Measurements from ENCODE around the gene GRIK1. TPM values are rescaled to one million over a fixed set of nuclear protein-coding genes. Genes with fewer than 3 reads are reported as not detected.

GRIK1 gene
- polyA plus RNA-seq, 6 donors from 2014 or later = not detected

DNA sequence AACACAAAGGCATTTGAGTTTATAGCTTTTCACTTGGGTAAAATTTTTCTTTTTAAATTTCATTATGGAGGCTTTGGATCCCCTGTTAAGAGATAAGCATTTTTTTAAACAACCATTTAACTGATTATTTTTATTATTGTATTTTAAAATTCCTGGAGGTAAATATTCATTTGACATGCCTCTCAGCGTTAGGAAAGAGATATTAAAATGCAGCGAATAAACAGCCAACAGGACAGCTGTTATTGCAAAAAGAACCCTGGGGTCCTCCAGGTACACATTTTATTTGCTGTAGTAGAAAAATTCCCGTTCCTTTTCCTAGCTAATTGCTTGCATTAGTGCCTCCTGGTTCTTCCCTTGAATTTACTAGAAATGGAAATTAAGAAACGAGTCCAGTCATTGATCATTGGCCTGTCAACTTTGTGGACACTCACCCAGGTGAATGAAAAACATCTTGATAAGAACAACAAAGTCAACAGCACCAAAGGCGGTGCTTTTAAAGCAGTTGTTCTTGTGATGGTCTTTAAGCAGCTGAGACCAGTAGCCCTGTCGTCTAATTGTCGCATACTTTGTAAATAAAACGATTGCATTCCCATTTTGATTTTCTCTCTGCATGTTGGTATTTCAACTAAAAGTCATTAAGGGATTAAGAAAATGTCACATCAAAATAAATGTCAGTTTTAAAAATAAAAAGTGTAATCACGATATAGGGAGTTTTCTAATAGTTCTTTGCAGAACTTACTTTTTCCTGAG, 282.4 kb downstream of the GRIK1 start:
- Mint-ChIP-seq H3K36me3 (no peaks in the 10 kb centered on the region), H3K9me3 (peaks cover 0 to 4% (median 0%) of the 10 kb centered on the region in 7 donors), H3K27ac (no peak overlapping the region), H3K27me3 (peaks cover 7 to 12% (median 10%) of the 10 kb centered on the region in 3 donors), H3K4me1 (peaks cover 0 to 7% (median 0%) of the 10 kb centered on the region in 3 donors), H3K4me3 (no peak overlapping the region)
- no peak for DNase-seq
- no peak for ATAC-seq (ENCODE audit: low read depth in 2 of 2)

DNA sequence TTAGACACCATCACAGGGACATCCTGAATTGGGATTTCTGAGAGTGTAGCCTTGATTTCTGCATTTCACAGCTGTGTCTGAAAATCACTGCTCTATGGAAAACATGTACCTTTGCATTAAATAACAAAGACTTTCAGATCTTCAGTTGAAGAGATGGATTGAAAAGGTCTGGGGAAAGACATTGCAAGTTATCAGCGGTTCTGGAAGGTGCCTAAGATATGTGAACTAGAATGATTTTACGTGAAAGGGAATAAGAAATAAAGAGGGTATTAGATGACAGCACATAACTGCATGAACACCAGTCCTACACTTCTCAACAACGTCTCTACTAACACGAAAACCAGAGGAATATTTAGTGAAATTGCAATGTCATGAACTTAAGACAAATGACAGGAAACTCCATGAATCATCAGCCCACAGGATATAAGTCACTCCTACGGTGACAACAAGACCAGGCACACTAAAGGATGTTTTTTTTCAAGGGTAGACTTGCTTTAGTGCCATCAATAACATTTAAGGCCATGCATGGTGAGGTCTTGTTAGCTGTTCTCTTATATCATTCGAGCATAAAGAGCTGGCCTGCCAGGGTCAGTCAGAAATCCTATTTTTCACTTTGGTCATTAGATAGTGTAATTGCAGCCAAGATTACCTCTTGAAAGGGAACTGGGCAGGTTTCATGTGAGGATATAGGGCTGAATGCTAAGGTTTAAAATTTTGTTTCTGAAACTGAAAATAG, 283.1 kb downstream of the GRIK1 start:
- H3K9me3 Mint-ChIP-seq = peaks cover 0 to 4% (median 0%) of the 10 kb centered on the region in 7 donors

DNA sequence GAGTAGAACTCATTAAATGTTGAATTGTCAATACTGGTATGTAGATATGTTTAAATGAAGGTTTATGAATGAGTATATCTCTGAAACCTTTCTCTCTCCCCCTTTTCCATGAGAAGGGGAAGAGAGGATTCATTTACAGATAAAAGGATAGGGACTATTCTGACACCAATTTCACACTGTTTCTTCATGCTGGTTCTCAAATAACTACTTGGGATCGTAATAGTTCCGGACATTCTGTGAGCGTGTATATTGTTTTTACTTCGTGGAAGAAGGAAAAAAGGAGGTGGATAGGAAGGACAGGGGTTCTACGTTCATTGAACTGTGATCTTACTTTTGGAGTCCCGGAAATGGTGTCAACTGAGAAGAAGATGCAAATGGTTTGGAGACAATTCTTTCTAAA, 284.2 kb downstream of the GRIK1 start:
- no peak for ATAC-seq (ENCODE audit: low read depth in 2 of 2)
- no peaks in the 10 kb centered on the region for H3K36me3 Mint-ChIP-seq

More for the DNA sequence above, 283.1 kb downstream of the GRIK1 start:
- Mint-ChIP-seq H3K27me3 (peaks cover 4 to 7% (median 6%) of the 10 kb centered on the region in 3 donors), H3K4me3 (no peak overlapping the region), H3K4me1 (peaks cover 0 to 7% (median 0%) of the 10 kb centered on the region in 3 donors), H3K36me3 (no peaks in the 10 kb centered on the region), H3K27ac (no peak overlapping the region)
- ATAC-seq (ENCODE audit: low read depth in 2 of 2) = no peak
- no peak for DNase-seq

DNA sequence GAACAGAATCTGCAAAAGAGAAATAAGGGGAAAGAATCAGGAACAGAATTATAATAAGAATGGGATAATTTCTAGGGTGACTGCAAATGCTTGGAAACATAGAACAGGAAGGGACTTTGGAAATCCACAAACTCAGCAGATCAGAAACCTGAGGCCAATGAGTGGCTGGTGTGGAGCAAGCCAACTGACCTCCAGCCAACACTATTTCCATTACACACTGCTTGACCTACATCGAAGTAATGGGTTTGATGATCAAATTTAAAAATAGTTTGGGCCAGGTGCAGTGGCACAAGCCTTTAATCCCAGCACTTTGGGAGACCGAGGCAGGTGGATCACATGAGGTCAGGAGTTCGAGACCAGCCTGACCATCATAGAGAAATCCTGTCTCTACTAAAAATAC, 284.9 kb downstream of the GRIK1 start:
- peaks cover 0 to 7% (median 0%) of the 10 kb centered on the region in 3 donors for H3K4me1 Mint-ChIP-seq
- no peak overlapping the region for H3K27ac Mint-ChIP-seq
- no peak for DNase-seq
- H3K27me3 Mint-ChIP-seq = no peaks in the 10 kb centered on the region
- no peak overlapping the region for H3K4me3 Mint-ChIP-seq
- no peaks in the 10 kb centered on the region for H3K36me3 Mint-ChIP-seq
- H3K9me3 Mint-ChIP-seq = peaks cover 0 to 4% (median 0%) of the 10 kb centered on the region in 7 donors
- ATAC-seq (ENCODE audit: low read depth in 2 of 2) = no peak

More for the DNA sequence above, 284.2 kb downstream of the GRIK1 start:
- Mint-ChIP-seq H3K27me3 (no peaks in the 10 kb centered on the region), H3K4me1 (peaks cover 0 to 7% (median 0%) of the 10 kb centered on the region in 3 donors), H3K9me3 (peaks cover 0 to 4% (median 0%) of the 10 kb centered on the region in 7 donors), H3K4me3 (no peak overlapping the region), H3K27ac (no peak overlapping the region)
- DNase-seq = no peak

DNA sequence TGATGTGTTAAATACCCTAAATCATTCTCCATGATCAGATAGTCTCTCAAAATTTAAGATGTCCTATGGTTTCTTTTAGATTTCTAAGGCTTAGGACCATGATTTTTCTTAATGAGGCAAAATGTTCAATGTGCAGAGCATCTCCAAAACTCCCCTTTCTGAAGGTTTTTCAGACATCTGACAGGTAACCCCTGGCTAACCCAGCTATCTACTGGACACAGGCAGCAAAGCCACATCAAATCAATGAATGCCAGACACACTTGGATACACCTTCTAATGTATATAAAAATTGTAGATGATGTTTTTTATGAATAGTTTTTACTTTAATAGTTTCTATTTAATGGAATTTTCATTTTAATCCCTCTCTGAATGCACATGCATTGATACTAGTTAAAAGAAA, 285.6 kb downstream of the GRIK1 start:
- H3K36me3 Mint-ChIP-seq = no peaks in the 10 kb centered on the region
- H3K4me1 Mint-ChIP-seq = peaks cover 0 to 7% (median 0%) of the 10 kb centered on the region in 3 donors
- no peak overlapping the region for H3K4me3 Mint-ChIP-seq
- no peak overlapping the region for H3K27ac Mint-ChIP-seq
- no peak for ATAC-seq (ENCODE audit: low read depth in 2 of 2)
- no peaks in the 10 kb centered on the region for H3K27me3 Mint-ChIP-seq
- DNase-seq = no peak
- H3K9me3 Mint-ChIP-seq = peaks cover 0 to 4% (median 0%) of the 10 kb centered on the region in 7 donors

DNA sequence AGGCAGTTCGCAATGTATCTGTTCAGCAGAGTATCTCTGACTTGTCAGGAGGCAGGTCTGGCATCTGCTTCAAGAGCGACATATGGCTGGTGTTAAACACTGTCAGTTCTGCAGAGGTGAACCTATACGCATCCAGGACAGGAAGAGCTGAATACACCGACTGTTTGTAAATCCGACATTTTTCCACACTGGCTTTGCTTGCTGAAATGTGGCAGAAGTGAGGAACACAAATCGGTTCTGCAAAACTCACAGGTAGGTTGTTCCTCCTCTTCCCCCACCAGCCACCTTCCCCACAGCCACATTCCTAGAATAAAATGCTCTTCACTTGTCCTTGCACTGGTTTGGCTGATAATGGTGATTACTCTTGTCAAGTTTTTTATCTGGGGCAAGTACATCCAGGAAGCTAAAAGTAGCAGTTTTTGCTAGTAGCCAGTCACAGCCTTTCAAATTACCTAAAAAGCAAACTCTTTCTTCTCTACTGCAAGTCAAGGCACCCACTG, 289.2 kb downstream of the GRIK1 start:
- ATAC-seq (ENCODE audit: low read depth in 2 of 2) (no peak), DNase-seq (no peak)
- no peaks in the 10 kb centered on the region for H3K36me3 Mint-ChIP-seq
- H3K4me1 Mint-ChIP-seq = no peaks in the 10 kb centered on the region
- peak overlapping the region in 1 of 8 donors; percentile 1 for H3K4me3 Mint-ChIP-seq
- peaks cover 0 to 4% (median 0%) of the 10 kb centered on the region in 7 donors for H3K9me3 Mint-ChIP-seq
- no peak overlapping the region for H3K27ac Mint-ChIP-seq
- no peaks in the 10 kb centered on the region for H3K27me3 Mint-ChIP-seq

DNA sequence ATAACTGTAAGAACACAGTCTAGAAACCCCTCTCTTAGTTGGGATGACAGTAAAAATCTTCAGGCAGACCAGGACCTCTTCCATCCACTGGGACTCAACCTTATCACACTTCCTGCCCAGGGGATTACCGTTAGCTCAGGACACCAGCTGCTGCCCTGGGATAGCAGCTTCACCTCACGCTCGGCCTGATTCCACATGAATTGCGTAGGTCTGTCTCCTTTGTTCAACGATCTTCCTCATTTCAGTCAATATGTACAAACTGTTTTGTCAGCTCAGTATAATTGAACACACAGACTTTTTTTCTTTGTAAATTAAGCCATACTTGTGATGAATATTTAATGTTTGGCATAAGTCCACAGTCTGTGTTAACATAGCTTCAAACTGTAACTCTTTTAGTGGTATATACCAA, 290.4 kb downstream of the GRIK1 start:
- no peaks in the 10 kb centered on the region for H3K36me3 Mint-ChIP-seq
- H3K27ac Mint-ChIP-seq = no peak overlapping the region
- peaks cover 0 to under 1% (median 0%) of the 10 kb centered on the region in 7 donors for H3K9me3 Mint-ChIP-seq
- H3K27me3 Mint-ChIP-seq = no peaks in the 10 kb centered on the region
- no peaks in the 10 kb centered on the region for H3K4me1 Mint-ChIP-seq
- no peak for ATAC-seq (ENCODE audit: low read depth in 2 of 2)
- no peak for DNase-seq
- H3K4me3 Mint-ChIP-seq = no peak overlapping the region

DNA sequence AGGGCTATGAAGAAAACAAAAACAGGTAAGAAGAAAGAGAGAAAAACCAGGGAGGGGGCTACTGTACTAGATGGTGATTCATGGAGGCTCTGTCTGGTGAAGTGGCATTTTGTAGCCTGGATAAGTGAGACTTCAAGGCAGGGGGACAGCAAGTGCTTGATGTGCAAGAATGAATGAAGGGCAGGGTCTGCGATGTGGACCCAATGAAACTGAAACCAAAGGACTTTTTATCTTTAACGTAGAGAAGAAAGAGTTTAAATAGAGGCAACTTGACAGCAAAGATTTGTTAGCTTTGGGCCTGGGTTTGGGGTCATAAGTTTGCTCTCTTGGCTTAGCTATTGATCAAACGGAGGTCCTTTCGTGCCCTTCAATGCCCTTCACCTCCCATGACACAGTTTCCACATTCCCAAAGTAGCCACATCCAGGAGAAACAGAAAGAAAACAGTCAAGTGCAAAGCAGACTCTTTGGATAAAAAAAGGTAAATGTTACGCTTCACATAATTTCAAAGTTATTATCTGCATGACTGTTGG, 291.0 kb downstream of the GRIK1 start:
- H3K36me3 Mint-ChIP-seq = no peaks in the 10 kb centered on the region
- DNase-seq (no peak), ATAC-seq (ENCODE audit: low read depth in 2 of 2) (no peak)
- no peaks in the 10 kb centered on the region for H3K4me1 Mint-ChIP-seq
- no peaks in the 10 kb centered on the region for H3K27me3 Mint-ChIP-seq
- no peaks in the 10 kb centered on the region for H3K9me3 Mint-ChIP-seq
- H3K27ac Mint-ChIP-seq = no peak overlapping the region
- H3K4me3 Mint-ChIP-seq = no peak overlapping the region

DNA sequence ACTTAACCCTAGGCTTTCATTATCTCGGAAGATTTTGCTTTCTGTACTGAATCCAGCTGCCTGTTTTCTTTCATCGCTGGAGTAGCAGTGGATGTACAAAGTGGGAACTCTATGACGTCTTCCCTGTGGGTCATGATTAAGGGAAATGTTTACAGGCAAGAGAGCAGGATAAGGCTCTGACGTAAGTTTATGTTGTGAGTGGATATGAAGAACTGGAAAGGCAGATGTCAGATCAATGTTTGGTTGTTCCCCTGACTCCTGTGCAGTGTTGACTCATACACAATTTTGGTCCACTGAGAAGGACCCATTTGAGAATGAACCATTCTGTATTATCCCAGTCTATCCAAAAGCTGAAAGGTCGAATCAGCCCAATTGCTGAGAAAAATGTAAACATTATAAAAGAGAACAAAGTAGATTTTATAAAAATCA, 292.4 kb downstream of the GRIK1 start:
- Mint-ChIP-seq H3K36me3 (no peaks in the 10 kb centered on the region), H3K9me3 (no peaks in the 10 kb centered on the region), H3K27ac (no peak overlapping the region), H3K27me3 (no peaks in the 10 kb centered on the region), H3K4me3 (no peak overlapping the region), H3K4me1 (no peaks in the 10 kb centered on the region)
- ATAC-seq (ENCODE audit: low read depth in 2 of 2) = no peak
- DNase-seq = no peak

DNA sequence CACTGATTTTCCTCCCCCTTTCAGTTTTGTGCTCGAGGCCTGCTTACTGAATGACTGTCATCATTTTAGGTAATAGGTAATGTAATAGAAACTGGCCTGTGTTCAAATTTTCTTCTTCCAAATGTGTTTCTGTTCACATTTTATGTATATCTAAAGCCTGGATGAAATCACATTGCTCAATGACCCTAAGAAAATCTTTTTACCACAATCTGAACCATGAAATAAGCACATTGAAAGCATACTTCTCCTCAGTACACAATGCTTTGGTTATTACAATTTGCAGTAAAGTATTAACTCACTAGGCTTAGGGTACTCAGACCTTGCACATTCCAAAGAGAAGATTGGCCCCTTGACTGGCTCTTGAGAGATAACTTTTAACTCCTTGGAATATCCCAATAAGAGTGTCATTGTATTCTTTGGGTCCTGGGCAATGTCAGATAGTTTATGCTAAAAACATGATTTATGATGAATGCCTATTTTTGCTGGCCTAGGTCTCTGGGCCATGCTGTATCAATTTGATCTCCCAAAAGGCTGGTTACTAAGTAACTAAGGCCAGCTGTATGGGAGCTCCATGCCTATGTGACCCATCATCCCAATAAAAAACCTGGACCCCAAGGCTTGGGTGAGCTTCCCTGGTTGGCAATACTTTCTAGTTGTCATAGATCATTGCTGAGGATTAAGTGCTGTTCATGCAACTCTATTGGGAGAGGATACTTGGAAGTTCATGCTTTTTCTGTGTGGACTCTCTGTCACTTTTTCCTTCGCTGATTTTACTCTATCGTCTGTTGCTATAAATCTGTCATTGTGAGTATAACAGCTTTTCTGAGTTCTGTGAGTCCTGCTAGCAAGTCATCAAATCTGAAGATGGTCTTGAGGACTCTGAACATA, 293.9 kb downstream of the GRIK1 start:
- no peaks in the 10 kb centered on the region for H3K36me3 Mint-ChIP-seq
- H3K4me3 Mint-ChIP-seq = no peak overlapping the region
- H3K9me3 Mint-ChIP-seq = no peaks in the 10 kb centered on the region
- no peak for DNase-seq
- ATAC-seq (ENCODE audit: low read depth in 2 of 2) = no peak
- peaks cover under 1 to 6% (median 4%) of the 10 kb centered on the region in 3 donors for H3K4me1 Mint-ChIP-seq
- H3K27me3 Mint-ChIP-seq = no peaks in the 10 kb centered on the region
- no peak overlapping the region for H3K27ac Mint-ChIP-seq

DNA sequence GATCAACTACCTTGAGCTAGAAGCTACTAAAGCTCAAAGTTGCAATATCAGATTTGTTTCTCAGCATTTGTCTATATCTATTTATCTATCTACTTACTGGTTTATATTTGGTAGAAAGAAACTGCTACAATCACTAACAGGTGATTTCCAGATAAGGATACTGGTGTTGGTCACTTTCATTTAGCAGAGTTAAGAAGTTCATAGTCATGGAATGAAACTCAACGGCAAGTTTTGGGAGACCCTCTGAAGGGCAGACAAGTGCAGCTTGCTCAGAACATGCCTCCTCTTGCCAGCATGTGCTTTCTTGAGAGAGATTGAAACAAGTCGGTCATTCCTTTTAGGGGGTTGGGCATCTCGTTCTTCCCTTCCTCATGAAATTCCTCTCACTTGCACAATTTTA, 296.5 kb downstream of the GRIK1 start:
- Mint-ChIP-seq H3K9me3 (peaks cover 0 to 2% (median 0%) of the 10 kb centered on the region in 7 donors), H3K27ac (no peak overlapping the region), H3K4me1 (peaks cover 20 to 31% (median 30%) of the 10 kb centered on the region in 3 donors), H3K27me3 (no peaks in the 10 kb centered on the region), H3K4me3 (no peak overlapping the region), H3K36me3 (no peaks in the 10 kb centered on the region)
- DNase-seq (no peak), ATAC-seq (ENCODE audit: low read depth in 2 of 2) (no peak)

DNA sequence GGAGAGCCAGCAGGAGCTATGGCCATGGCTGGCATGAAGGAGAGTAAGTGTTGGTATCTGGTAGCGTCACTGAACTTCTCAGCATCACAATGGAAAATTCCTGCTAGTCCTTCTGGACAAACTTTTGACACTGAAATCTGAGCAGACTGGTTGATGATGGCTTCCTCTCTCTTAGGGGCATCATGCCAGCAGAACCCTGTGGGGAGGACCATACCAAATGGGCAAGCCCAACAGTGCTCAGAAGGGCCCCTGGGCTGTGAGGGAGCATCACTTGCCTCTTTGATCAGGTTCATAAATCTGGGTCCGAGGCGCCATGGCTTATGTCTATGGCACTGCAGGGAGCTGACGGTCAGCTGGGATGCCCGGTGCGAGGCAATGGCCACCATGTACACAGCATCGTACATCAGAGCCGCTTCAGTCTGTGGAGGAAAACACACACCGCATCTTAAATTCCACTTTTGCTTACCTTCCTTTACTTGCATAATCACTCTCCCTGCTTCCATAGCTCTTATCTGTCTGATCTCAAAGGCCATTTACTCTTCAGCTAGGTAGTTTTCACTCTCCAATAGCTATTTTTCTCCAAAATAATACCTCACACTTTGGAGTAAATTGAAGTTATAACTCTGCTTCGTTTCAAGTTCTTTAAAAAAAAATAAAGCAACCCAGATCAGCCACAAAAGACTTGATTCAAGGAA, 297.1 kb downstream of the GRIK1 start:
- H3K4me1 Mint-ChIP-seq = peaks cover 24 to 37% (median 35%) of the 10 kb centered on the region in 3 donors
- no peak for DNase-seq
- no peaks in the 10 kb centered on the region for H3K27me3 Mint-ChIP-seq
- peaks cover 0 to 7% (median 5%) of the 10 kb centered on the region in 7 donors for H3K9me3 Mint-ChIP-seq
- no peak overlapping the region for H3K27ac Mint-ChIP-seq
- ATAC-seq (ENCODE audit: low read depth in 2 of 2) = no peak
- H3K4me3 Mint-ChIP-seq = no peak overlapping the region
- H3K36me3 Mint-ChIP-seq = no peaks in the 10 kb centered on the region

All from naive B cell (primary cell).